Tibial nerve (tissue), 4 donors: ENCODE results near the gene NKAIN2. TPM values are rescaled to one million over a fixed set of nuclear protein-coding genes. Genes with fewer than 3 reads are reported as not detected.

Experiments used
- DNase-seq, 2 donors: peaks; one replicate each; pipeline ENCODE4 v3.0.0-alpha.2; 2019; ENCODE audit warnings: low spot score in 2 of 2
- H3K27ac ChIP-seq, 4 donors: fragments of 200-600 bp; sonication (generic) in 3 of 4; one replicate each; pipeline ENCODE4 v1.5.1; 2017 to 2019; ENCODE audit warnings: mild to moderate bottlenecking in 1 of 4
- H3K27me3 ChIP-seq, 2 donors: fragments of 200-600 bp; sonication (generic) in 1 of 2; one replicate each; pipeline versions ENCODE4 v1.5.1 to v1.6.0; 2017 to 2019
- H3K36me3 ChIP-seq, 3 donors: fragments of 200-600 bp; sonication (generic); one replicate each; pipeline ENCODE4 v1.5.1; 2018 to 2019
- H3K4me1 ChIP-seq, 4 donors: fragments of 200-600 bp; sonication (generic) in 3 of 4; one replicate each; pipeline ENCODE4 v1.5.1; 2017 to 2019
- H3K4me3 ChIP-seq, 4 donors: fragments of 200-600 bp; sonication (generic) in 3 of 4; one replicate each; pipeline ENCODE4 v1.5.1; 2017 to 2019; ENCODE audit warnings: mild to moderate bottlenecking in 1 of 4, moderate library complexity in 1 of 4
- H3K9me3 ChIP-seq, 4 donors: fragments of 200-600 bp; sonication (generic) in 3 of 4; one replicate each; pipeline ENCODE4 v1.5.1; 2017 to 2019
- EP300 ChIP-seq, 2 donors: sonication (generic); formaldehyde crosslinking; IDR thresholded peaks; one replicate each; pipeline ENCODE4 v1.6.1; 2017; ENCODE audit warnings: antibody characterized with exemption in 2 of 2, mild to moderate bottlenecking in 1 of 2
- POLR2A ChIP-seq, 2 donors: fragments of 450-650 bp; IDR thresholded peaks; one replicate each; pipeline ENCODE4 v1.6.1; 2017; ENCODE audit warnings: antibody characterized with exemption in 2 of 2, mild to moderate bottlenecking in 2 of 2, moderate library complexity in 2 of 2
- WGBS, 2 donors: methylation state at CpG; one replicate each; pipeline ENCODE4 v1.1.5; 2018; 5-methylcytosine and 5-hydroxymethylcytosine counted together
- total RNA-seq, 4 donors: library from RNA; depleted of rRNA; stranded (reverse); fragments of >200 nt; gene quantifications; one replicate each; pipeline ENCODE4 v1.1.0, GENCODE V29; 2016
- TF ChIP-seq, protein P1 (sequence below), 5 experiments: fragments of 200-600 bp in 3 of 5; fragments of 450-650 bp in 2 of 5; sonication (generic) in 3 of 5; IDR thresholded peaks; one replicate each; pipeline ENCODE4 v1.5.1; 2016 to 2019; ENCODE audit warnings: antibody characterized with exemption in 5 of 5, mild to moderate bottlenecking in 3 of 5, moderate library complexity in 2 of 5

The NKAIN2 gene
- total RNA-seq, 4 donors from 2014 or later, result 8.1 to 20.8 (median 15.2) TPM

GRCh38 chr6:124310139-124310538 is 506.5 kb downstream of the NKAIN2 start:
- no peaks in the 10 kb centered on the region for H3K27me3 ChIP-seq
- H3K4me1 ChIP-seq, result no peaks in the 10 kb centered on the region
- DNase-seq, result no peak
- H3K27ac ChIP-seq, result no peak overlapping the region
- H3K9me3 ChIP-seq, result no peaks in the 10 kb centered on the region
- no peak overlapping the region for H3K4me3 ChIP-seq
- no peaks in the 10 kb centered on the region for H3K36me3 ChIP-seq
- WGBS, 2 donors, result 62 to 80% methylated on average over 1 of the region's 1 CpG
- no peak for TF ChIP-seq POLR2A (IDR thresholded peaks at IDR 0.05)
- no peak for TF ChIP-seq EP300 (IDR thresholded peaks at IDR 0.05)
- TF ChIP-seq, protein P1, sequence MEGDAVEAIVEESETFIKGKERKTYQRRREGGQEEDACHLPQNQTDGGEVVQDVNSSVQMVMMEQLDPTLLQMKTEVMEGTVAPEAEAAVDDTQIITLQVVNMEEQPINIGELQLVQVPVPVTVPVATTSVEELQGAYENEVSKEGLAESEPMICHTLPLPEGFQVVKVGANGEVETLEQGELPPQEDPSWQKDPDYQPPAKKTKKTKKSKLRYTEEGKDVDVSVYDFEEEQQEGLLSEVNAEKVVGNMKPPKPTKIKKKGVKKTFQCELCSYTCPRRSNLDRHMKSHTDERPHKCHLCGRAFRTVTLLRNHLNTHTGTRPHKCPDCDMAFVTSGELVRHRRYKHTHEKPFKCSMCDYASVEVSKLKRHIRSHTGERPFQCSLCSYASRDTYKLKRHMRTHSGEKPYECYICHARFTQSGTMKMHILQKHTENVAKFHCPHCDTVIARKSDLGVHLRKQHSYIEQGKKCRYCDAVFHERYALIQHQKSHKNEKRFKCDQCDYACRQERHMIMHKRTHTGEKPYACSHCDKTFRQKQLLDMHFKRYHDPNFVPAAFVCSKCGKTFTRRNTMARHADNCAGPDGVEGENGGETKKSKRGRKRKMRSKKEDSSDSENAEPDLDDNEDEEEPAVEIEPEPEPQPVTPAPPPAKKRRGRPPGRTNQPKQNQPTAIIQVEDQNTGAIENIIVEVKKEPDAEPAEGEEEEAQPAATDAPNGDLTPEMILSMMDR (IDR thresholded peaks at IDR 0.05), result no peak

DNA sequence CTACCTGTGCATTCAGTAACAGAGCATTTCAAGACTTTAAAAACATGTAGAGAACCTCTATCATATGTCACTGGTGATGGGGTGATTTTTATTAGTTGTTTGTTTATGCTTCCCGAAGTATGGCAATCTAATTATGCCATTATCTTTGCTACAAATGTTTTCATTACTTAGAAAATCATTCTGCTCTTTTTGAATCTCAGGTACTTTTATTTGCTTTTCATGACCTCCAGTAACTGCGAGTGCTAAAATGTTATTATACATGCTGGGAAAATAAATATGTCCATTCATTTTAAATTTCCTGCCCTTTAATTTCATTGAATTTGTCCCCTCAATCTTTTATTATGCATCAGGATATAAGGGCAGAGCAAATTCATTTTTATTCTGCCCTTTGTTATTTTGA is 515.7 kb downstream of the NKAIN2 start:
- no peak for DNase-seq
- WGBS, 2 donors, result 75 to 86% methylated on average over 2 of the region's 2 CpGs
- H3K27ac ChIP-seq, result no peak overlapping the region
- TF ChIP-seq POLR2A (IDR thresholded peaks at IDR 0.05) (no peak), EP300 (IDR thresholded peaks at IDR 0.05) (no peak)
- TF ChIP-seq, protein P1 (IDR thresholded peaks at IDR 0.05), result no peak
- no peaks in the 10 kb centered on the region for H3K4me1 ChIP-seq
- no peaks in the 10 kb centered on the region for H3K27me3 ChIP-seq
- H3K36me3 ChIP-seq, result no peaks in the 10 kb centered on the region
- peaks cover 0 to 6% (median 2%) of the 10 kb centered on the region in 4 donors for H3K9me3 ChIP-seq
- H3K4me3 ChIP-seq, result no peak overlapping the region

GRCh38 chr6:124324237-124324636 is 520.6 kb downstream of the NKAIN2 start:
- H3K9me3 ChIP-seq, result peaks cover 0 to 6% (median 2%) of the 10 kb centered on the region in 4 donors
- no peak overlapping the region for H3K27ac ChIP-seq
- H3K27me3 ChIP-seq, result no peaks in the 10 kb centered on the region
- TF ChIP-seq, protein P1 (IDR thresholded peaks at IDR 0.05), result no peak
- TF ChIP-seq EP300 (IDR thresholded peaks at IDR 0.05) (no peak), POLR2A (IDR thresholded peaks at IDR 0.05) (no peak)
- DNase-seq, result no peak
- no peaks in the 10 kb centered on the region for H3K4me1 ChIP-seq
- no peaks in the 10 kb centered on the region for H3K36me3 ChIP-seq
- H3K4me3 ChIP-seq, result no peak overlapping the region

- no peak for DNase-seq
- H3K36me3 ChIP-seq, result no peaks in the 10 kb centered on the region
- 71 to 75% methylated on average over 1 of the region's 1 CpG for WGBS, 2 donors
- no peak overlapping the region for H3K27ac ChIP-seq
- H3K4me1 ChIP-seq, result no peaks in the 10 kb centered on the region
- H3K27me3 ChIP-seq, result no peaks in the 10 kb centered on the region
- no peak overlapping the region for H3K4me3 ChIP-seq
- H3K9me3 ChIP-seq, result no peaks in the 10 kb centered on the region
- no peak for TF ChIP-seq EP300 (IDR thresholded peaks at IDR 0.05)
- TF ChIP-seq, protein P1 (IDR thresholded peaks at IDR 0.05), result no peak
- no peak for TF ChIP-seq POLR2A (IDR thresholded peaks at IDR 0.05)
Observed at GRCh38 chr6:124330197-124330596, 526.5 kb downstream of the NKAIN2 start.

- no peaks in the 10 kb centered on the region for H3K9me3 ChIP-seq
- TF ChIP-seq, protein P1 (IDR thresholded peaks at IDR 0.05), result no peak
- TF ChIP-seq POLR2A (IDR thresholded peaks at IDR 0.05) (no peak), EP300 (IDR thresholded peaks at IDR 0.05) (no peak)
- 74 to 77% methylated on average over 4 of the region's 4 CpGs for WGBS, 2 donors
- DNase-seq, result no peak
- H3K27ac ChIP-seq, result no peak overlapping the region
- H3K4me1 ChIP-seq, result no peaks in the 10 kb centered on the region
- H3K27me3 ChIP-seq, result no peaks in the 10 kb centered on the region
- H3K4me3 ChIP-seq, result no peak overlapping the region
- no peaks in the 10 kb centered on the region for H3K36me3 ChIP-seq
Observed at GRCh38 chr6:124334359-124334758, 530.7 kb downstream of the NKAIN2 start.
